GM19438 (cell line): Measurements from ENCODE around the gene RC3H2.
"Not testable (repeated sequence)": the region's sequence is repeated elsewhere in the genome, so short reads cannot be mapped to it uniquely, and the experiment has no call there.

Experiments used
- ATAC-seq: cut with Tn5 transposase; IDR thresholded peaks from one replicate; pipeline ENCODE4 v1.9.1; 2021; ENCODE audit warnings: low read depth; ENCODE audit not compliant: unreplicated experiment

RC3H2 gene

GRCh38 chr9:122922713-122923112 lies 17.6 kb upstream of the RC3H2 start:
- ATAC-seq = no peak

- ATAC-seq = no peak
Measured at GRCh38 chr9:122918310-122918709, 13.2 kb upstream of the RC3H2 start.

GRCh38 chr9:122912964-122913673 lies 8.0 kb upstream of the RC3H2 start, which contains the start of gene ZBTB6:
Gene ZBTB6, minus strand, starts transcription at chr9:122913323. Its CDS starts 1,251 bp downstream, at chr9:122912072.
- ATAC-seq = peak; percentile 97

GRCh38 chr9:122912671-122912963 lies 7.5 kb upstream of the RC3H2 start:
- ATAC-seq = no peak

GRCh38 chr9:122906122-122906521 lies 963 bp upstream of the RC3H2 start:
- not testable (repeated sequence) for ATAC-seq

GRCh38 chr9:122904466-122904822 lies 715 bp downstream of the RC3H2 start:
- peak; percentile 18 for ATAC-seq

GRCh38 chr9:122900791-122901190 lies 4.4 kb downstream of the RC3H2 start:
- no peak for ATAC-seq

GRCh38 chr9:122897969-122898368 lies 7.2 kb downstream of the RC3H2 start:
- no peak for ATAC-seq

GRCh38 chr9:122888480-122888879 lies 16.7 kb downstream of the RC3H2 start:
- no peak for ATAC-seq

GRCh38 chr9:122883125-122883524 lies 22.0 kb downstream of the RC3H2 start:
- no peak for ATAC-seq

GRCh38 chr9:122879443-122879842 lies 25.7 kb downstream of the RC3H2 start:
- no peak for ATAC-seq

- ATAC-seq = no peak
Measured at GRCh38 chr9:122875523-122875922, 29.6 kb downstream of the RC3H2 start.

- ATAC-seq = not testable (repeated sequence)
Measured at GRCh38 chr9:122867276-122867675, 37.9 kb downstream of the RC3H2 start.

GRCh38 chr9:122866079-122866478 lies 39.1 kb downstream of the RC3H2 start:
- ATAC-seq = no peak

- no peak for ATAC-seq
Measured at GRCh38 chr9:122865300-122865699, 39.9 kb downstream of the RC3H2 start.

- no peak for ATAC-seq
Measured at GRCh38 chr9:122863407-122863806, 41.8 kb downstream of the RC3H2 start.

GRCh38 chr9:122860319-122861142 lies 44.6 kb downstream of the RC3H2 start:
- no peak for ATAC-seq

GRCh38 chr9:122857815-122858214 lies 47.3 kb downstream of the RC3H2 start:
- no peak for ATAC-seq

GRCh38 chr9:122852085-122852786 lies 52.9 kb downstream of the RC3H2 start:
- ATAC-seq = not testable (repeated sequence)

GRCh38 chr9:122848256-122848943 lies 56.8 kb downstream of the RC3H2 start:
- ATAC-seq = no peak
